Skeletal muscle satellite cell (primary cell): ENCODE measurements around the gene CHST13.
"Not testable (repeated sequence)": the region's sequence is repeated elsewhere in the genome, so short reads cannot be mapped to it uniquely, and the experiment has no call there.

ENCODE experiments used
- H3K27me3 ChIP-seq: 2 replicates; pipeline ENCODE4 v1.7.0; 2013; ENCODE audit warnings: low read length; ENCODE audit not compliant: control insufficient read depth, insufficient read depth
- H3K36me3 ChIP-seq: 2 replicates; pipeline ENCODE4 v1.7.0; 2013; ENCODE audit warnings: mild to moderate bottlenecking, control low read depth, low read length; ENCODE audit not compliant: insufficient read depth
- H3K4me1 ChIP-seq: 2 replicates; pipeline ENCODE4 v1.7.0; 2013; ENCODE audit warnings: low read length; ENCODE audit not compliant: control insufficient read depth, insufficient read depth
- H3K4me2 ChIP-seq: 2 replicates; pipeline ENCODE4 v1.7.0; 2013; ENCODE audit warnings: mild to moderate bottlenecking, low read length
- H3K4me3 ChIP-seq: 2 replicates; pipeline ENCODE4 v1.7.0; 2013; ENCODE audit warnings: low read length
- H3K9ac ChIP-seq: 2 replicates; pipeline ENCODE4 v1.7.0; 2013; ENCODE audit warnings: mild to moderate bottlenecking, low read depth, low read length, moderate library complexity
- H3K9me3 ChIP-seq: replicated peaks from 2 replicates; pipeline ENCODE4 v1.7.0; 2013; ENCODE audit warnings: mild to moderate bottlenecking, control low read depth, low read length

CHST13 gene

DNA sequence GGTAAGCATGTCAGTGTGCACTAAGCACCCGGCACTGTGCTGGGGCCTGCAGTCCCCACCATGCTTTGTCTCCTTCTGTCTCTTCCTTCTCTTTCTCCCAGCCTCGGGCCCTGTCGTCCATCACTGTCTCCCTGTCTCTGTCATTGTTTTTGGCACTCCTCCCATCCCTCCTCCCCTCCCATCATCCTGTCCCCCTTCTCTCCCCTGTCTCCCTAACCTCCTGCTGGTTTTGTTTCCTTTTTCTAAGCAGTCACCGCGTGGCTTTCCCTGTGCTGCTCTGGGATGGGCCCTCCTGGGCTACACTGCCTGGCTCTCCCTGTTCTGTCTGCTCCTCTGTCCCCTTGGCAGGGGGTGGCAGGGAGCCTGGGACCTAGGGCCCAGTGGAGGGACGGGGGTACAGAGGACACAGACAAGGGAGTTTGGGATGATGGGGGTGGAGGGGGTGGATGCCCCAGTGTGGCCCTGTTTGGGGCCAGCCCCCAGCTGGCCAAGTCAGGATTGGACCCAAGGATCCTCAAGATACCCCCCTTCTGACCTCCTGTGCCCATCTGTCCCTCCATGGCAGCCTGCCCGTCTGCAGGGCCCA, 5.7 kb downstream of the CHST13 start:
- no peak overlapping the region for H3K4me3 ChIP-seq
- no peaks in the 10 kb centered on the region for H3K4me1 ChIP-seq
- no peak overlapping the region for H3K9ac ChIP-seq
- H3K36me3 ChIP-seq: no peaks in the 10 kb centered on the region
- no peak overlapping the region for H3K4me2 ChIP-seq
- peaks cover 61% of the 10 kb centered on the region for H3K27me3 ChIP-seq
- no peaks in the 10 kb centered on the region for H3K9me3 ChIP-seq

- Histone ChIP-seq H3K4me1 (no peaks in the 10 kb centered on the region), H3K9me3 (no peaks in the 10 kb centered on the region), H3K4me3 (no peak overlapping the region), H3K36me3 (no peaks in the 10 kb centered on the region), H3K4me2 (no peak overlapping the region), H3K9ac (no peak overlapping the region), H3K27me3 (peaks cover 64% of the 10 kb centered on the region)
Measured at GRCh38 chr3:126530171-126531050, 6.5 kb downstream of the CHST13 start.

GRCh38 chr3:126531051-126531330, 7.0 kb downstream of the CHST13 start:
- H3K4me1 ChIP-seq: no peaks in the 10 kb centered on the region
- no peak overlapping the region for H3K9ac ChIP-seq
- no peaks in the 10 kb centered on the region for H3K9me3 ChIP-seq
- no peaks in the 10 kb centered on the region for H3K36me3 ChIP-seq
- H3K27me3 ChIP-seq: peaks cover 64% of the 10 kb centered on the region
- H3K4me2 ChIP-seq: no peak overlapping the region
- H3K4me3 ChIP-seq: no peak overlapping the region

DNA sequence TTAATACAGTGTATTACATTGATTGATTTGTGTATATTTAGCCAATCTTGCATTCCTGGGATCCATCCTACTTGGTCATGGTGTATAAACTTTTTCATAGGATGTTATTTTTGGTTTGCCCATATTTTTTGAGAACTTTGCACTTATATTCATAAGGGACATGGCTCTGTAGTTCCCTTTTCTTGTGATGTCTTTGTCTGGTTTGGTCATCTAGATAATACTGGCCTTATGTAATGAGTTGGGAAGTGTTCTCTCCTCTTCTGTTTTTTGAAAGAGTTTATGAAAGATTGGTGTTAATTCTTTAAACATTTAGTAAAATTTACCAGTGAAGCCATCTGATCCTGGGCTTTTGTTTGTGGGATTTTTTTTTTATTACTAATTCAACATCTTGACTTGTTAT, 9.6 kb downstream of the CHST13 start:
- H3K9ac ChIP-seq: no peak overlapping the region
- H3K4me3 ChIP-seq: no peak overlapping the region
- peaks cover 67% of the 10 kb centered on the region for H3K27me3 ChIP-seq
- H3K9me3 ChIP-seq: no peaks in the 10 kb centered on the region
- H3K36me3 ChIP-seq: no peaks in the 10 kb centered on the region
- H3K4me1 ChIP-seq: no peaks in the 10 kb centered on the region
- no peak overlapping the region for H3K4me2 ChIP-seq

GRCh38 chr3:126534716-126535115, 10.8 kb downstream of the CHST13 start:
- not testable (repeated sequence) for H3K4me3 ChIP-seq, H3K9me3 ChIP-seq, H3K4me2 ChIP-seq, H3K36me3 ChIP-seq, H3K9ac ChIP-seq, H3K4me1 ChIP-seq
- H3K27me3 ChIP-seq: peaks cover 72% of the 10 kb centered on the region

DNA sequence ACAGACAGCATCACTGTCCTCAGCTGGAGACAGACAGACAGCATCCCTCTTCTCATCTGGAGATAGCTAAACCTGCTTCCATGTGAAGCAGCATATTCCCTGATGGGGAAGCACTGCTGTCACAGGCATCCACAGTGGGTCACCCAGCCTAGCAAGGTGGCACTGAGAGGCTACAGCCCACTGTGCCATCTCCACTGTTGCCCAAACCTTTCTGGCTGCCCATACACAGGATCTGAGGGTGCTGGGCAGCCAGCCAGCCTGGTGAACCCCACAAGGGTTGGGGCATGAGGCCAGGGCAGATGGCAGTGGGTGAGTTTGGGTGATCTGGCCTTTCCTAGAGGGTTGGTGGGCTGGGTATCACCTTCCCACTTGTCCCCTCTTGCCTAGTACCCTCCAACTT, 11.7 kb downstream of the CHST13 start:
- Histone ChIP-seq H3K9me3 (no peaks in the 10 kb centered on the region), H3K9ac (no peak overlapping the region)

GRCh38 chr3:126536126-126536525, 12.2 kb downstream of the CHST13 start:
- H3K27me3 ChIP-seq: peaks cover 71% of the 10 kb centered on the region
- no peaks in the 10 kb centered on the region for H3K9me3 ChIP-seq
- no peak overlapping the region for H3K4me2 ChIP-seq
- no peaks in the 10 kb centered on the region for H3K36me3 ChIP-seq
- no peak overlapping the region for H3K4me3 ChIP-seq
- peaks cover 13% of the 10 kb centered on the region for H3K4me1 ChIP-seq
- no peak overlapping the region for H3K9ac ChIP-seq

More for the DNA sequence above, 11.7 kb downstream of the CHST13 start:
- H3K36me3 ChIP-seq: no peaks in the 10 kb centered on the region
- H3K4me3 ChIP-seq: no peak overlapping the region
- peaks cover 72% of the 10 kb centered on the region for H3K27me3 ChIP-seq
- H3K4me2 ChIP-seq: no peak overlapping the region
- H3K4me1 ChIP-seq: peaks cover 8% of the 10 kb centered on the region

- Histone ChIP-seq H3K36me3 (no peaks in the 10 kb centered on the region), H3K4me3 (no peak overlapping the region), H3K4me1 (peaks cover 16% of the 10 kb centered on the region), H3K27me3 (peaks cover 71% of the 10 kb centered on the region), H3K9me3 (no peaks in the 10 kb centered on the region), H3K9ac (no peak overlapping the region), H3K4me2 (no peak overlapping the region)
Measured at GRCh38 chr3:126537116-126537729, 13.3 kb downstream of the CHST13 start.

- Histone ChIP-seq H3K9ac (no peak overlapping the region), H3K27me3 (peaks cover 71% of the 10 kb centered on the region), H3K4me2 (no peak overlapping the region), H3K4me3 (no peak overlapping the region), H3K9me3 (no peaks in the 10 kb centered on the region), H3K4me1 (peaks cover 16% of the 10 kb centered on the region), H3K36me3 (no peaks in the 10 kb centered on the region)
Measured at GRCh38 chr3:126537730-126538281, 13.9 kb downstream of the CHST13 start.

DNA sequence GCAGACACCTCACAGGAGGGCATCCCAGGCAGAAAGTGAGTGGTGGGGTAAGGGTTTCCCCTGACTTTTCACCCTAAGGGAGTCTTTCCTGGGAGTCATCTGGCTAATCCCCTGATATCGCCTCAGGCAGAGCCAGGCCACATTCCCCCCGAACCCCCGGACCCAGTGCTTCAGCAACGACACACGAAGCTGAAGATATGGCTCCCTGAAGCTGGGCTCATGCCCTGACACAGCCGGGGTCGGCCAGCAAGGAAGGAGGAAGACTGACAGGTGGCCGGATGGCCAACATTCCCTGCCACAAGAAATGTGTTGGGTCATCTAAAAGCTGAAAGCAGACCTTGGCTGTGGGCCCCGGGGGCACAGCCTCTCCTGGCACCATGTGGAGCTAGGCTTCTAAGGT, 14.4 kb downstream of the CHST13 start:
- Histone ChIP-seq H3K9ac (no peak overlapping the region), H3K36me3 (no peaks in the 10 kb centered on the region), H3K27me3 (peaks cover 71% of the 10 kb centered on the region), H3K4me2 (no peak overlapping the region), H3K4me1 (peaks cover 16% of the 10 kb centered on the region), H3K4me3 (no peak overlapping the region), H3K9me3 (no peaks in the 10 kb centered on the region)

GRCh38 chr3:126538966-126539365, 15.0 kb downstream of the CHST13 start:
- Histone ChIP-seq H3K4me2 (no peak overlapping the region), H3K9me3 (no peaks in the 10 kb centered on the region), H3K4me1 (peaks cover 16% of the 10 kb centered on the region), H3K27me3 (peaks cover 67% of the 10 kb centered on the region), H3K4me3 (no peak overlapping the region), H3K36me3 (no peaks in the 10 kb centered on the region), H3K9ac (no peak overlapping the region)
